HEK293 (cell line): ENCODE results near the gene UNC5B.

Experiments
- CTCF ChIA-PET: fragments of 350-600 bp; formaldehyde crosslinking; extraction: SDS; loops from one replicate; lab custom pipeline; 2021; ENCODE audit warnings: antibody characterized with exemption; lab: Yijun Ruan, JAX
- POLR2A ChIA-PET: fragments of 300-600 bp; formaldehyde crosslinking; extraction: SDS; loops from one replicate; lab custom pipeline; 2020; ENCODE audit warnings: antibody characterized with exemption, inconsistent platforms; lab: Yijun Ruan, JAX
- H3K27ac ChIP-seq: fragments of 200-500 bp; sonication (Bioruptor generic); 2 replicates; pipeline ENCODE4 v1.5.1; 2014; ENCODE audit warnings: low read depth, low read length, control low read depth, inconsistent platforms; ENCODE audit errors: extremely low read depth
- H3K36me3 ChIP-seq, 2 experiments: fragments of 200-500 bp in 1 of 2; sonication (Bioruptor generic) in 1 of 2; 1 replicate in 1 of 2; 2 replicates in 1 of 2; pipeline ENCODE4 v1.5.1; 2014 to 2017; ENCODE audit warnings: inconsistent platforms in 2 of 2, low read length in 2 of 2; ENCODE audit not compliant: control insufficient read depth in 2 of 2, insufficient read depth in 1 of 2
- H3K4me1 ChIP-seq: fragments of 200-500 bp; sonication (Bioruptor generic); 2 replicates; pipeline ENCODE4 v1.5.1; 2014; ENCODE audit warnings: mild to moderate bottlenecking, low read length, inconsistent platforms; ENCODE audit not compliant: control insufficient read depth, insufficient read depth
- H3K4me3 ChIP-seq: 2 replicates; pipeline ENCODE4 v1.5.1; 2011; ENCODE audit warnings: low read depth, mild to moderate bottlenecking, control low read depth, low read length, moderate library complexity
- H3K9me3 ChIP-seq: fragments of 200-500 bp; sonication (Bioruptor generic); 2 replicates; pipeline ENCODE4 v1.5.1; 2014; ENCODE audit warnings: low read depth, low read length, inconsistent platforms; ENCODE audit not compliant: control insufficient read depth, insufficient read depth
- EGR2 ChIP-seq: fragments of 450-650 bp; formaldehyde crosslinking; IDR thresholded peaks from 2 replicates; pipeline ENCODE4 v1.5.1; 2016; ENCODE audit warnings: low read depth, missing biosample characterization, missing genetic modification characterization
- HOXD13 ChIP-seq: sonication (generic); formaldehyde crosslinking; IDR thresholded peaks from 2 replicates; pipeline ENCODE4 v1.8.0; 2022; ENCODE audit warnings: missing genetic modification reagents, borderline replicate concordance
- PATZ1 ChIP-seq: fragments of 450-650 bp; formaldehyde crosslinking; IDR thresholded peaks from 2 replicates; pipeline ENCODE4 v1.5.1; 2016; ENCODE audit warnings: missing biosample characterization, missing genetic modification characterization
- SCRT1 ChIP-seq: fragments of 450-650 bp; formaldehyde crosslinking; IDR thresholded peaks from 2 replicates; pipeline ENCODE4 v1.5.1; 2016; ENCODE audit warnings: missing biosample characterization, missing genetic modification characterization, borderline replicate concordance
- SCRT2 ChIP-seq: fragments of 450-650 bp; formaldehyde crosslinking; IDR thresholded peaks from 2 replicates; pipeline ENCODE4 v1.5.1; 2016; ENCODE audit warnings: missing biosample characterization, missing genetic modification characterization
- ZFHX2 ChIP-seq: fragments of 450-650 bp; formaldehyde crosslinking; conservative IDR thresholded peaks from 2 replicates; pipeline ENCODE4 v1.5.1; 2016; ENCODE audit warnings: missing biosample characterization, missing genetic modification characterization
- ZIC2 ChIP-seq: fragments of 450-650 bp; formaldehyde crosslinking; IDR thresholded peaks from 2 replicates; pipeline ENCODE4 v1.5.1; 2016; ENCODE audit warnings: missing biosample characterization, missing genetic modification characterization
- ZNF121 ChIP-seq: fragments of 450-650 bp; formaldehyde crosslinking; IDR thresholded peaks from 2 replicates; pipeline ENCODE4 v1.5.1; 2016; ENCODE audit warnings: missing biosample characterization, missing genetic modification characterization
- ZNF335 ChIP-seq: fragments of 450-650 bp; formaldehyde crosslinking; conservative IDR thresholded peaks from 2 replicates; pipeline ENCODE4 v1.5.1; 2016; ENCODE audit warnings: missing biosample characterization, missing genetic modification characterization
- ZNF571 ChIP-seq: fragments of 450-650 bp; formaldehyde crosslinking; IDR thresholded peaks from 2 replicates; pipeline ENCODE4 v1.5.0; 2017; ENCODE audit warnings: missing biosample characterization, missing genetic modification characterization
- ZNF596 ChIP-seq: fragments of 450-650 bp; IDR thresholded peaks from 2 replicates; pipeline ENCODE4 v1.5.0; 2018; ENCODE audit warnings: missing biosample characterization, mild to moderate bottlenecking, missing genetic modification characterization, moderate library complexity
- ZNF792 ChIP-seq: fragments of 450-650 bp; formaldehyde crosslinking; IDR thresholded peaks from 2 replicates; pipeline ENCODE4 v1.5.1; 2016; ENCODE audit warnings: missing biosample characterization, missing genetic modification characterization
- TF ChIP-seq, protein P1 (sequence below): fragments of 450-650 bp; formaldehyde crosslinking; IDR thresholded peaks from 2 replicates; pipeline ENCODE4 v1.5.1; 2016; ENCODE audit warnings: missing biosample characterization, missing genetic modification characterization
- TF ChIP-seq, protein P2 (sequence below): fragments of 450-650 bp; formaldehyde crosslinking; IDR thresholded peaks from 2 replicates; pipeline ENCODE4 v1.5.1; 2016; ENCODE audit warnings: missing biosample characterization, missing genetic modification characterization

Gene UNC5B

GRCh38 chr10:71210542-71210871 lies 1.9 kb upstream of the UNC5B start:
- Histone ChIP-seq H3K36me3 (no peaks in the 10 kb centered on the region), H3K4me3 (no peak overlapping the region), H3K4me1 (peaks cover 19% of the 10 kb centered on the region), H3K9me3 (no peaks in the 10 kb centered on the region), H3K27ac (no peak overlapping the region)
- ChIA-PET CTCF (interaction anchor here (0.7 to 1.1 kb wide), 4 partner anchors 26 to 303 kb away, joined by 3 to 6 read pairs (median 4); no protein-coding TSS in a partner anchor), POLR2A (no interaction called here)
- 0 out of 2 replicates have a peak, but pooled peaks have one; percentile 1 for TF ChIP-seq PATZ1 (tag by site-specific recombination)
- TF ChIP-seq ZNF571 (tag by site-specific recombination): no peak
- peak; percentile 96 for TF ChIP-seq ZIC2
- TF ChIP-seq, protein P1, sequence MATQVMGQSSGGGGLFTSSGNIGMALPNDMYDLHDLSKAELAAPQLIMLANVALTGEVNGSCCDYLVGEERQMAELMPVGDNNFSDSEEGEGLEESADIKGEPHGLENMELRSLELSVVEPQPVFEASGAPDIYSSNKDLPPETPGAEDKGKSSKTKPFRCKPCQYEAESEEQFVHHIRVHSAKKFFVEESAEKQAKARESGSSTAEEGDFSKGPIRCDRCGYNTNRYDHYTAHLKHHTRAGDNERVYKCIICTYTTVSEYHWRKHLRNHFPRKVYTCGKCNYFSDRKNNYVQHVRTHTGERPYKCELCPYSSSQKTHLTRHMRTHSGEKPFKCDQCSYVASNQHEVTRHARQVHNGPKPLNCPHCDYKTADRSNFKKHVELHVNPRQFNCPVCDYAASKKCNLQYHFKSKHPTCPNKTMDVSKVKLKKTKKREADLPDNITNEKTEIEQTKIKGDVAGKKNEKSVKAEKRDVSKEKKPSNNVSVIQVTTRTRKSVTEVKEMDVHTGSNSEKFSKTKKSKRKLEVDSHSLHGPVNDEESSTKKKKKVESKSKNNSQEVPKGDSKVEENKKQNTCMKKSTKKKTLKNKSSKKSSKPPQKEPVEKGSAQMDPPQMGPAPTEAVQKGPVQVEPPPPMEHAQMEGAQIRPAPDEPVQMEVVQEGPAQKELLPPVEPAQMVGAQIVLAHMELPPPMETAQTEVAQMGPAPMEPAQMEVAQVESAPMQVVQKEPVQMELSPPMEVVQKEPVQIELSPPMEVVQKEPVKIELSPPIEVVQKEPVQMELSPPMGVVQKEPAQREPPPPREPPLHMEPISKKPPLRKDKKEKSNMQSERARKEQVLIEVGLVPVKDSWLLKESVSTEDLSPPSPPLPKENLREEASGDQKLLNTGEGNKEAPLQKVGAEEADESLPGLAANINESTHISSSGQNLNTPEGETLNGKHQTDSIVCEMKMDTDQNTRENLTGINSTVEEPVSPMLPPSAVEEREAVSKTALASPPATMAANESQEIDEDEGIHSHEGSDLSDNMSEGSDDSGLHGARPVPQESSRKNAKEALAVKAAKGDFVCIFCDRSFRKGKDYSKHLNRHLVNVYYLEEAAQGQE (tag by site-specific recombination): no peak
- TF ChIP-seq EGR2 (tag by site-specific recombination): peak; percentile 69; the same call in 1 of the 2 replicates
- peak; percentile 42 for TF ChIP-seq ZNF335 (tag by site-specific recombination)
- peak; percentile 32; the same call in 1 of the 2 replicates for TF ChIP-seq ZFHX2 (tag by site-specific recombination)
- TF ChIP-seq, all 188 proteins: peak for 5

- no peak overlapping the region for H3K27ac ChIP-seq
- POLR2A ChIA-PET: no interaction called here
These were observed 1.3 kb upstream of the UNC5B start for GRCh38 chr10:71211053-71211452.

GRCh38 chr10:71211775-71212317 lies 524 bp upstream of the UNC5B start:
- H3K4me3 ChIP-seq: peak overlapping the region; percentile 6
- no peaks in the 10 kb centered on the region for H3K9me3 ChIP-seq
- H3K4me1 ChIP-seq: peaks cover 31% of the 10 kb centered on the region
- no peak overlapping the region; the same call in 1 of the 2 replicates for H3K27ac ChIP-seq
- TF ChIP-seq ZNF335 (tag by site-specific recombination) (peak; percentile 82), ZNF121 (tag by site-specific recombination) (0 out of 2 replicates have a peak, but pooled peaks have one; percentile 27), EGR2 (tag by site-specific recombination) (no peak), HOXD13 (CRISPR knock-in tag) (no peak)
- no peaks in the 10 kb centered on the region for H3K36me3 ChIP-seq
- CTCF ChIA-PET: interaction anchor here (0.8 to 1.6 kb wide), 3 partner anchors 23 to 286 kb away, joined by 3 to 5 read pairs (median 5); no protein-coding TSS in a partner anchor
- POLR2A ChIA-PET: interaction anchor here (0.6 to 1.6 kb wide), 5 partner anchors 9 to 29 kb away, joined by 3 to 6 read pairs (median 4); no protein-coding TSS in a partner anchor

More at GRCh38 chr10:71211053-71211452, 1.3 kb upstream of the UNC5B start:
- CTCF ChIA-PET: interaction anchor here (0.7 to 1.1 kb wide), 4 partner anchors 25 to 304 kb away, joined by 3 to 6 read pairs (median 4); no protein-coding TSS in a partner anchor
- H3K4me1 ChIP-seq: peaks cover 23% of the 10 kb centered on the region
- TF ChIP-seq ZNF792 (tag by site-specific recombination): no peak
- peak; percentile 96 for TF ChIP-seq SCRT2 (tag by site-specific recombination)
- TF ChIP-seq SCRT1 (tag by site-specific recombination): peak; percentile 86; the same call in 1 of the 2 replicates
- no peak for TF ChIP-seq ZNF596 (tag by site-specific recombination)
- TF ChIP-seq, protein P2, sequence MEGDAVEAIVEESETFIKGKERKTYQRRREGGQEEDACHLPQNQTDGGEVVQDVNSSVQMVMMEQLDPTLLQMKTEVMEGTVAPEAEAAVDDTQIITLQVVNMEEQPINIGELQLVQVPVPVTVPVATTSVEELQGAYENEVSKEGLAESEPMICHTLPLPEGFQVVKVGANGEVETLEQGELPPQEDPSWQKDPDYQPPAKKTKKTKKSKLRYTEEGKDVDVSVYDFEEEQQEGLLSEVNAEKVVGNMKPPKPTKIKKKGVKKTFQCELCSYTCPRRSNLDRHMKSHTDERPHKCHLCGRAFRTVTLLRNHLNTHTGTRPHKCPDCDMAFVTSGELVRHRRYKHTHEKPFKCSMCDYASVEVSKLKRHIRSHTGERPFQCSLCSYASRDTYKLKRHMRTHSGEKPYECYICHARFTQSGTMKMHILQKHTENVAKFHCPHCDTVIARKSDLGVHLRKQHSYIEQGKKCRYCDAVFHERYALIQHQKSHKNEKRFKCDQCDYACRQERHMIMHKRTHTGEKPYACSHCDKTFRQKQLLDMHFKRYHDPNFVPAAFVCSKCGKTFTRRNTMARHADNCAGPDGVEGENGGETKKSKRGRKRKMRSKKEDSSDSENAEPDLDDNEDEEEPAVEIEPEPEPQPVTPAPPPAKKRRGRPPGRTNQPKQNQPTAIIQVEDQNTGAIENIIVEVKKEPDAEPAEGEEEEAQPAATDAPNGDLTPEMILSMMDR (tag by site-specific recombination): no peak
- TF ChIP-seq, all 188 proteins: peak for 2
- Histone ChIP-seq H3K9me3 (no peaks in the 10 kb centered on the region), H3K36me3 (no peaks in the 10 kb centered on the region), H3K4me3 (no peak overlapping the region)
